ENCODE results near the gene SLC36A1. TPM values are rescaled to one million over a fixed set of nuclear protein-coding genes. Genes with fewer than 3 reads are reported as not detected.
"Not testable (repeated sequence)": the region's sequence is repeated elsewhere in the genome, so short reads cannot be mapped to it uniquely, and the experiment has no call there.

The SLC36A1 gene
- total RNA-seq, 6 donors from 2014 or later: 9.5 to 49.2 (median 12.9) TPM

- WGBS, 2 donors: 78 to 86% methylated on average over 3 of the region's 3 CpGs
- no peak overlapping the region for H3K27ac ChIP-seq
- no peak for DNase-seq
- no peaks in the 10 kb centered on the region for H3K36me3 ChIP-seq
- TF ChIP-seq EP300 (IDR thresholded peaks at IDR 0.05) (no peak), POLR2A (IDR thresholded peaks at IDR 0.05) (no peak), CTCF (IDR thresholded peaks at IDR 0.05) (no peak), POLR2AphosphoS5 (IDR thresholded peaks at IDR 0.05) (no peak)
- H3K9me3 ChIP-seq: no peaks in the 10 kb centered on the region
- ATAC-seq (ENCODE audit: low FRiP score in 2 of 2): no peak
- no peaks in the 10 kb centered on the region for H3K27me3 ChIP-seq
- H3K4me1 ChIP-seq: peaks cover 3 to 10% (median 6%) of the 10 kb centered on the region in 4 donors
- H3K4me3 ChIP-seq: no peak overlapping the region
Observed at GRCh38 chr5:151497391-151498002, 50.1 kb downstream of the SLC36A1 start.

- Histone ChIP-seq H3K27me3 (no peaks in the 10 kb centered on the region), H3K9me3 (no peaks in the 10 kb centered on the region), H3K27ac (no peak overlapping the region), H3K36me3 (no peaks in the 10 kb centered on the region), H3K4me1 (peaks cover 3 to 10% (median 6%) of the 10 kb centered on the region in 4 donors), H3K4me3 (no peak overlapping the region)
- ATAC-seq (ENCODE audit: low FRiP score in 2 of 2) (peak in 1 of 2 donors; percentile 38), DNase-seq (no peak)
- TF ChIP-seq EP300 (IDR thresholded peaks at IDR 0.05): no peak
- no peak for TF ChIP-seq POLR2AphosphoS5 (IDR thresholded peaks at IDR 0.05)
- no peak for TF ChIP-seq CTCF (IDR thresholded peaks at IDR 0.05)
- no peak for TF ChIP-seq POLR2A (IDR thresholded peaks at IDR 0.05)
- 80 to 85% methylated on average over 8 of the region's 8 CpGs for WGBS, 2 donors
Observed at GRCh38 chr5:151498395-151499155, 51.2 kb downstream of the SLC36A1 start.

GRCh38 chr5:151499501-151500035 is 52.2 kb downstream of the SLC36A1 start:
- Histone ChIP-seq H3K4me3 (no peak overlapping the region), H3K27me3 (no peaks in the 10 kb centered on the region), H3K9me3 (no peaks in the 10 kb centered on the region), H3K4me1 (peaks cover 3 to 10% (median 6%) of the 10 kb centered on the region in 4 donors), H3K27ac (no peak overlapping the region), H3K36me3 (no peaks in the 10 kb centered on the region)
- no peak for DNase-seq
- no peak for ATAC-seq (ENCODE audit: low FRiP score in 2 of 2)
- WGBS, 2 donors: 53 to 62% methylated on average over 8 of the region's 8 CpGs
- no peak for TF ChIP-seq POLR2A (IDR thresholded peaks at IDR 0.05)
- no peak for TF ChIP-seq CTCF (IDR thresholded peaks at IDR 0.05)
- no peak for TF ChIP-seq EP300 (IDR thresholded peaks at IDR 0.05)
- no peak for TF ChIP-seq POLR2AphosphoS5 (IDR thresholded peaks at IDR 0.05)

- no peaks in the 10 kb centered on the region for H3K9me3 ChIP-seq
- DNase-seq: no peak
- H3K36me3 ChIP-seq: no peaks in the 10 kb centered on the region
- H3K27me3 ChIP-seq: no peaks in the 10 kb centered on the region
- no peak overlapping the region for H3K27ac ChIP-seq
- TF ChIP-seq POLR2AphosphoS5 (IDR thresholded peaks at IDR 0.05): no peak
- no peak for TF ChIP-seq EP300 (IDR thresholded peaks at IDR 0.05)
- no peak for TF ChIP-seq CTCF (IDR thresholded peaks at IDR 0.05)
- TF ChIP-seq POLR2A (IDR thresholded peaks at IDR 0.05): no peak
- H3K4me3 ChIP-seq: no peak overlapping the region
- peaks cover 3 to 10% (median 6%) of the 10 kb centered on the region in 4 donors for H3K4me1 ChIP-seq
- WGBS, 2 donors: 77 to 89% methylated on average over 4 of the region's 4 CpGs
- ATAC-seq (ENCODE audit: low FRiP score in 2 of 2): no peak
Observed at GRCh38 chr5:151504006-151504405, 56.6 kb downstream of the SLC36A1 start.

GRCh38 chr5:151508308-151508707 is 60.9 kb downstream of the SLC36A1 start:
- H3K4me1 ChIP-seq; ATAC-seq (ENCODE audit: low FRiP score in 2 of 2); H3K27ac ChIP-seq; DNase-seq; H3K4me3 ChIP-seq; H3K9me3 ChIP-seq; H3K36me3 ChIP-seq; H3K27me3 ChIP-seq: not testable (repeated sequence)
- whole genome bisulfite sequencing, 2 donors: 92 to 94% methylated on average over 10 of the region's 10 CpGs
